ENCODE results near the gene BCAP31. TPM values are rescaled to one million over a fixed set of nuclear protein-coding genes. Genes with fewer than 3 reads are reported as not detected.
"Not testable (repeated sequence)": the region's sequence is repeated elsewhere in the genome, so short reads cannot be mapped to it uniquely, and the experiment has no call there.

Gene BCAP31
- total RNA-seq, 1 donor from 2014 or later, result 108 TPM

DNA sequence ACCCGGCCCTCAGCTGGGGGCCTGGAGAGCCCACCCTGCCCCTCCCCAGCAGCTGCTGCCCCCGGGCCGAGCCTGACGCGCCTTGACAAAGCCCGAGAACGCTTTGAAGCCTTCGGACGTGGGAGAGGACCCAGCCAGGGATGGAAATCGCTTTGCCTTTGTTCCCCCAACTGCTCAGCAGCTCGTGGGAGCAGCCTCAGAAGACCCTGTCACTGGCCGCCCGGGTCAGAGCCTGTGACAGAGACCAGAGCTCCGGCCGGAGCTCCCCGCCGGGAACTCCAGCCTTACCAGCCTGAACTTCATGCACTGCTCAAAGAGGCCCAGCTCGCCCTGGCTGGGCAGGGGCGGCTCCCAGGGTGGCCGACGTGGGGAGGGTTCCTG is 39.0 kb downstream of the BCAP31 start:
- DNase-seq (ENCODE audit: low spot score) (no peak), ATAC-seq (no peak)

DNA sequence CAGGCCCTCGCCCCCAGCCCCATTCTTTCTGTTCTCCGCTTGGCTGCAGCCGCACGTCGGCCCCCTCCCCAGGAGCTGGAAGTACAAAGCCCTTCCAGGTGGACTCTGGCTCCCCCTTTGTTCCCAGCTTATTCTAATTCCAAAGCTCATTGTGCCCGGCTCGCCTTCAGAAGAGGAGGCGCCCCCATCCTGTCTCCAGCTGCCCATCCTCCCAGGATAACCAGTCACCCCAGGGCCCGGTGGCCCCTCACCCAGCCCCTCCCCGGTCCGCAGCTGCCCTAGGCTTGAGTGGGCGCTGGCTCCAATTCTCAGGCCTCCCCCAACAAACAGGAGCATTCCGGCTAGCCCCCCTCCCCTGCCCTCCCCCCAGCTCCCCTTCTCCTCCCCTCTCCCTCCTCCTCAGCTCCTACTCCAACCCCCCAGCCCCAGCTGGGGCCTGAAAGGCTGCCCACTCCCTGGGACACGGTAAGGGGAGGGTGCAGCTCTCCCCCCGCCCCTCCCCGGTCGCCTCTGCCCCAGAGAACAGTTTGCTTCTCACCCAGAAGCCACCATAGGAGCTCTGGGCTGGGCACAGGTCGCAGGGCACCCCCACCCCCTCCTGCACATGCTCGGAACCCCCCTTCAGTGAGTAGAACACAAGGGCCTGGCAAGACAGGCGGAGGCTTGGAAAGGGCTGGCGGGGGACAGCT is 39.6 kb downstream of the BCAP31 start:
- DNase-seq (ENCODE audit: low spot score), result no peak
- no peak for ATAC-seq

DNA sequence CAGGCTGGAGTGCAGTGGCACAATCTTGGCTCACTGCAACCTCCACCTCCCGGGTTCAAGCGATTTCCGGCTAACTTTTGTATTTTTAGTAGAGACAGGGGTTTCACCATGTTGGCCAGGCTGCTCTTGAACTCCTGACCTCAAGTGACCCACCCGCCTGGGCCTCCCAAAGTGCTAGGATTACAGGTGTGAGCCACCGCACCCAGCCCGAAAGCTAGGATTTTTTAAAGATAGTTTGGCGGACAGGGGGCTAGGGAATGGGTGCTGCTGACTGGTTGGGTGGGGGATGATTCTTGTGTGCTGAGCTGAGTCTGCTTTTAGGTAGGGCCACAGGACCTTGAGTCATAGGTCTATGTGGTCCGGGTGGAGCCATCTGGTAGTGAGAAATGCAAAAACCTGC is 40.7 kb downstream of the BCAP31 start:
- not testable (repeated sequence) for DNase-seq (ENCODE audit: low spot score); ATAC-seq

DNA sequence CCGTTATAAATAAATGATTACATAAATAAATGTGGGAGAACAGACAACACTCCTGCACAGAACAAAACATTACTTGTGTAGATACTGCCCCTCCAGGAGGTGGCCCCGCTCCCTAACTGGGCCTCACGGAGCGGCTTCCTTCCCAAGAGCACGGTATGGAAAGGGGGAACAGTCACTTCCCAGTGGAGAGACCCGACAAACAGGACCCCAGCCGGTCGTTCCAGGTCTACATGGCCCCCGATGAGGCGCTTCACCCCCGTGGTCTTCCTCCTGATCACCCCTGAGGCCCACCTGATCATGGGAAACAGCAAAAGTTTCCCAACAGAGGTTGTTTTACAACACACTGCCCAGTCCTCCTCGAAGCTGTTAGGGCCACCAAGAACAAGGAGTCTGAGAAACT is 43.0 kb downstream of the BCAP31 start:
- DNase-seq (ENCODE audit: low spot score), result no peak

DNA sequence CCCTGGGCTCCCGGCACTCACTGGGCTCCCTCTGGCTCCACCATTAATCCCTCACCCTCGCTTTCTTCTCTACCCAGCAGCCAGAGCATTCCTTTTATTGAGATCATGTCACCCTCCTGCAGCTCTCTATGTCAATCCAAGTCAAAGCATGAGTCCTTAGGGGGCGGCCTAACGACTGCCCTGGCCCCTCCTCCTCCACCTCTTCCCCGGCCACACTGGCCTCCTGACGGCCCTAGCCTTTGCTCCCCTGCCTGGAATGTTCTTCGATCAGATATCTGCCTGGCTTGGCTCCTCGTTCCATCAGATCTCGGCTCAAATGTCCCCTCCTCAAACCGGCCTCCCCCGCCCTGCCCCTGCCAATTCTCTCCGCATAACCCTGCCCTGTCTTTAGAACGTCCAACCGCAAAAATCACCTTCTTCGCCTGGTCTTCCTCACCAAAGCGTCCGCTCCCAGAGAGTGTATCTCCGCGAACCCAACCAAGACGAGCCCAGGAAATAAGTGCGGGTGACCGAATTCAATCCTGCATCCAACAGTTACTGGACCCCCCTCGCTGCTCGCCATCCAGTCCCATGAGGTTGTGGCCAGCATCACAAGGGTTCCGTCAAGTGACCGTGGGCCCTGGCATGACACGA is 49.9 kb downstream of the BCAP31 start:
- DNase-seq (ENCODE audit: low spot score) (no peak), ATAC-seq (no peak)

More for the DNA sequence above, 43.0 kb downstream of the BCAP31 start:
- ATAC-seq, result no peak

DNA sequence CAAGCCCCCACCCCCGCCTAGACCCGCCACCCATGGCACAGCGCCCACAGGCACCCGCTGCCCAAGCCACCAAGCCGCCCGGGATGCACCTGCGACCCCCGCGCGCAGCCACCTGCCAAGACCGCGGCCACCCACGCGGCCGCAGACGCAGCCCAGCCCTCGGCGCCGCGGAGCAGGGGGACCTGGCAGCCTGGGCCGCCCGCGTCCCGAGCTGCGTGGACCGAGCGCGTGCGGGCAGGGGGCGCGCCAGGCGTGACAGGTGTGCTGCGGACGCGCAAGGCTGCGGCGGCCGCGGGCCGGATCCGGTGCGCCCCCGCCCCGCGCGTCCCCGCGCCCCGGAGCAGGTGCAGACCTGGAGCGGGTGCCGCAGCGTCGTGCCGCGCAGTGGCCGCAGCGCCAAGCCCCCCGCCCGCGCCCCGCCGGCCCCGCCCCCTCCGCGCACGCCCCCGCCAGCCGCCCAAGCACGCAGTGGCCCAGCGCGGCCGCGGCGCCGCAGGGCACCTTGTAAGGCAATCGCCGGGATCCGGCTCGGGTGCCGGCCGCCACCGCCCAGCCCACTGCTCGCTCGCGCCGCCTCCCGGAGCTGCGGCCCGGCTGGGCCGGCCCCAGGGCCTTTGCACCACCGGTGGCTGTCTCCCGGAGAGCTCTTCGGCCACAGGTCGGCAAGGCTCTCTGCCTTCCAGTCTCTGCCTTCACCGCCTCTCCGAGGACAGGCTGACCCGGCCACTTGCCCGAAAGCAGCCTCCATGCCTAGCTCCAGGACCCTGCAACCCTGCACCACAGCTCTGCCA is 50.6 kb downstream of the BCAP31 start, which contains the start of gene PNCK:
Gene PNCK, minus strand, starts transcription at position 386 of the 791 bp plus-strand sequence. CDS start 737 bp downstream, outside the sequence.
- ATAC-seq (no peak), DNase-seq (ENCODE audit: low spot score) (no peak)

DNA sequence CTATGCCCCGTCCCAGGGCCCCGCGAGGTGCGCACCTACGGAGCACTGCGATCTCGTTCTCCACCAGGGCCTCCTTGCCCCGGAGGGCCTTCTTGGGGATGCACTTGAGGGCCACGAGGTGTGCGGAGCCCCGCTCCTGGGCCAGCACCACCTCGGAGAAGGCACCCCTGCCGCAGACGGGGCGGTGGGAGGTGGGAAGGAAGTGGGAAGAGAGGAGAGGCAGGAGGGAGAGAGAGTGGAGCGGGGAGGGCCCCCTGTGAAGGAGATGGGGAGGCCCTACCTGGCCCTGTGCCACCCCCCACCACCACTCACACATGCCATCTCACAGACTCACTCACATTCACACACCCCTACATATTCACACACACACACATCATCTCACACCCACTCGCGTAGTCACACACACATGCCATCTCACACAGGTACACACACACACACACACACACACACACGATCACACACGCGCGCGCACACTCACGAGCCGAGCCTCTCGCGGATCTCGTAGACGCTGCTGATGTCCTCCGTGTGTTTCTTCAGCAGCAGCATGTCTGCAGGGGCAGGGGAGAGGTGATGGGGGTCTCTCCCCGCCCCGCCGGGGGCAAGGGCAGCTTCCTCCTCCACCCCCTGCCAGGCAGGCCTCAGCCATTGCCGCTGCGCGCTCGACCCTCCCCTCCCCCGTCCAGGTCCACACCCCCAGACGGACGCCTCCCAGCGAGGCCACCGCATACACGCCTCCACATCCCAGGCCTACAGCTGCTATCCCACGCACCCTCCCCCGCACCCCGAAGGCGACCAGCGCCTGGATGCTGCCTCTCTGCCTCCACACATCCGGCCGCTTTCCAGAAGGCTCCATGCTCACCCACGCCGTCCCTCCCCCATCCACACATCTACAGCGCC is 51.4 kb downstream of the BCAP31 start:
- DNase-seq (ENCODE audit: low spot score), result no peak
- ATAC-seq, result no peak

DNA sequence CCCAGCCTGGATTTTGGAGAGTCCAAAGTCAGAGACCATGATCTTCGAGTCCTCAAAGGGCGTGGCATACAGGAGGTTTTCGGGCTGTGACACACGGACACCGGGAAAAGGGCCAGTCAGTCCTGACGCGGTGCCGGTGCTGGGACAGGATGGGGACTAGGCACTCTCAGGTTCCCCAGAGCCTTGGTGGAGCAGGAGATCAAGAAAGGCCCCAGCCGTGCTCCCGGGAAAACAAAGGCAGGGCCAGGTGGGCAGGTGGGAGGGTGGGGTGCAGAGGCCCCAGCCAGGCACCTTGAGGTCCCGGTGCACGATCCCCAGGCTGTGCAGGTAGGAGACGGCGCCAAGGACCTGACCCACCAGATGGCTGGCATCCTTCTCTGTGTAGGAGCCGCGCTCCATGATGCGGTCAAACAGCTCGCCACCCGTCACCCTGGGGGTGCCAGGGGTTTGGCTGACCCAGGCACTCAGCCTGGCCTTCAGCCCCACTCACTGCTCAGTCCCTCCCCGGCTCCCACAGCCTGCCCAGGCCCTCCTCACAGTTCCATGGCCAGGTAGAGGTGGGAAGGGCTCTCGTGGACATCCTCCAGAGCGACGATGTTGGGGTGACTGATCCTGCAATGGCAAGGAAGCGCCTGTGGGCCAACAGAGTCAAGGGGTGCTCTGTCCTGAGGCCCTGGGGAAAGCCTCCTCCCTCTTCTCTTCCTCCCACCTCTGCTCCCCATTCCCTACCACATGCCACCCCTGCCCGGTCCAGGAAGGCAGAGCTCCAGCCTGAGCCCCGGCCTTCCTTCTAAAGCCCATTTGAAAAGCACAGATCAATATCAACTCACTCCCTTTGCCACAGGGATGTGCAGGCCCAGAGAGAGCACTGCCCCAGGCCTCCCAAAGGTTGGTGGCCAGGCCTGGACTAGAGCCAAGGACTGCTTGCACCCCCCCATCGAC is 52.3 kb downstream of the BCAP31 start:
- no peak for ATAC-seq
- DNase-seq (ENCODE audit: low spot score), result no peak

DNA sequence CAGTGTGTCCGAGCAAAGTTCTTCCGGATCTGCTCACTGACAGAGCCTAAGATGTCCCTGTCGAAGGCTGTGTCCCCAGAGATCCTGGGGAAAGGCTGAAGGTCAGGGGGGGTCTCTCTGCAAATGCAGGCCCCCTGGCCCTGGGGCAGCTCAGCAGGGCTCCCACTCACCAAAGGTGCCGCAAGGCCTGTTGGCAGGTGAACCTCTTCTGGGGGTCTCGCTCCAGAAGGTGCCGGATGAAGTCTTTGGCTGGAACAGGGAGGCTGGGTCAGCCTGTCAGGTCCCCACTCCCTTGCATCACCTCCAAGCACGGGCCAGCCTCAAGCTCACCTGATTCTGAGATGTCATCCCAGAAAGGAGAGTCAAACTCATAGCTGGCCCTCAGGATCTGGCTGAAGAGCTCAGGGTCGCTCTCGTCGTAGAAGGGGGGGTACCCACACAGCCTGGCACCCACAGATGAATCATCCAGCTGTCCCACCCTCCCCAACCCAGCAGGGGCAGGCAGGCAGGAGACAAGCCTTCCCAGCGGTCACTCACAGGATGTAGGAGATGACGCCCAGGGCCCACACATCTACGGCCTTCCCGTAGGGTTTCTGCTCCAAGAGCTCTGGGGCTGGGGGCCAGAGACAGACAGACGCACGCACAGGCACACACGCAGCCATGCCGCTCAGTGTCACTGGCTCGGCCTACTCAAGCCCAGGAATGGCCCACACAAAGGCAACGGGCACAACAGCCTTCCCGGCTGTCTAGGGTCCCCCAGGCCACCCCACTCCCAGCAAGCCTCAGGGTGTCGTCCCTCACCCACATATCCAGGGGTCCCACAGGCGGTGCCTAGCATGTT is 53.2 kb downstream of the BCAP31 start:
- no peak for ATAC-seq
- no peak for DNase-seq (ENCODE audit: low spot score)

DNA sequence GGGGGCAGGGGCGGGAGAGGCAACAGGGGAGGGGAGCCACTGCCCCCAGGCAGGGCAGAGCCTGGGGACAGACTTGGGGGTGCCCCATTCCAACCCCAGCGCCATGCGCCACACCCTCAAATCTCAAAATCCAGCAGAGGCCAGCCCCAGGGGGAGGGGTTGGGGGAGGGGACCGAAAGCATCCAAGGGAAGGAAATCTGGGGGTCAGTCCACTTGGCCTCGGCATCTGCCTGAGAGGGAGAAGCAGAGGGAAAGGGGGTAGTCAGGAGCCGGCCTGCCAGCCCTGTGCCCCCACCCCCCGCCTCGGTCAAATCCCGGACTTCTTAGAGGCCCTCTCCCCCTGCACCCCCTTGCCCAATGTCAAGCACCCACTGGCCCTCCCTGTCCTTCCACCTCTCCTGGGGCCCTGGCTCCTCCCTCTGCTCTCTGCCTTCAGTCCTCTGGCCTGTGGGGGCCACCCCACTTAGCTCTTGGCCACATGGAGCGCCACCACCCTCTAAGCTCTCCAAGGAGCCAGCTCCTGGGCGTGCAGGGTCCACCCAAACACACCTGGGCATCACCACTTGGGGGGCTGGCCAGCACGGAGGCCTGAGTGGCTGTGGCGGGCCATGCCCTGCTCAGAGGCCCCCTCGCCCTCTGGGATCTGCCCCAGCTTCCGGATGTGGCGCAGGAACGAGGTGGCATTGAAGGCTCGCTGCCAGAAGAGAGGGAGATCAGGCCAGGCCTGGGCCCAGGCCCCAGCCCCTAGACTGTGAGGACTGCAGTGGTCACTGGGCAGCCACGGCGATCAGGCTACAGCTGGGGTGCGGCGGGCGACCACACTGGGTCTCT is 54.1 kb downstream of the BCAP31 start:
- no peak for ATAC-seq
- no peak for DNase-seq (ENCODE audit: low spot score)

DNA sequence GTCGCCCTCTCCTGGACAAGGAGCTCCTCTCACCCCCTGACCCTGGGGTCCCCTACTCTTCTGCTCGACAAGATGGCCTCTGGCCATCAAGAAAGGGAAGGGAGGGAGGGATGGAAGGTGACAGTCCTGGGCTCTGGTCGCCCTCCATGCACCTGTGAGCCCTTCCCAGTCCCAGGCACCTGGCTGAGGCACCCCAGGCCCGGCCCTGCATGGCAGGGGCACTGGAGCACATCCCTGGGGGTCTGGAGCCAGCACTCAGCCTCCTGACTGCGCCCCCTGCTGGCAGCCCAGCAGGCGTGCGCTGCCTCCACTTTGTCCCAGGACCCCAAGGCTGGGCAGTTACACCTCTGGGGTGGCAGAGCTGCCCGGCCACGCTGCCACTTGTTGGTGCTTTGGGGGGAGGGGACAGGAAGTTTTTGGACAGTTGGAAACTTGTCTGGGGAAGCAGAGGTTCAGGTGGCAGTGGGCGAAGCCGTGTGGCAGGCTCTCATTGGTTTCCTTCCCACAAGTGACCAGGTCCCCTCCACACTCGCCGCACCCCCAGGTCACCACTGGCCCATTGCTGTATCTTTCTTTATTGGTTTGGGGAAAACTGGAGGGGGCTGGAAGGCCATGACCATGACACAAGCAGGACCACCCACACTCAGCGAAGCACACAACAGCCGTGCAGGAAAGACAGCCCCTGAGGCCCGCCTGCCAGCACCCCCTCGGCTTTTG is 54.9 kb downstream of the BCAP31 start:
- ATAC-seq (peak; percentile 29), DNase-seq (ENCODE audit: low spot score) (no peak)

DNA sequence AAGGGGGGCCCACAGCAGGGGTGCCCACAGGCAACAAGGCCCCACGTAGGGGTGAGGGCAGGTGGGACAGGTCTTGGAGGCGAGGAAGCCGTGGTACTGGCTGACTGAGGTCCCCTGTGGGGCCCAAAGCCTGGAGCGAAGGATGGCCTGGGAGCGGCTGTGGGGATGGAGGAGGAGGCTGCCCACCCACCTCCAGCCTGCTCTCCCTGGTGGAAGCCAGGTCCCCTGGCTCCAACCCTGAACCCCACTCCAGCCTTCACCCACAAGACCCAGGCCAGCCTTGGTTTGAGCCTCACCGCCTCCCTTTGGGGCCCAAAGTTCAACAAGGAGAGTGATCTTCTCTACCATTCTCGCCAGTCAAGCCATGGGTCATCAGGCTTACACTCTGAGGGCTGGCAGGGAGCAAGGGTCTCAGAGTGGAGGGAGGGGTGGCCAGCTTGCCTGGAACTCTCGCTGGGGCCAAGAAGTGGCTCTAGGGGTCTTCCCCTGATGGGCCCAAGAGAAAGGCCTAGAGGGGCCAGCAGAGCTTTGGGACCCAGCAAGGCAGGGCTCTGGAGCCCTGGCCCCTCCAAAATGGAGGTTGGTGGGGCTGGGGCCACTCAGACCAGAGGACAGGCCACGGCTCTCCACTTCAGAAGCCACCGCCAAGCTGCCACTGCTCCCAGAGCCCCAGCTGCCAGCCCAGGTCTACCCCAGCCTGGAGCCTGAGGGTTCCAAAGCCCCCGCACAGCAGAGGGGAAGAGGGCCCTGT is 55.6 kb downstream of the BCAP31 start:
- DNase-seq (ENCODE audit: low spot score), result no peak
- ATAC-seq, result no peak

DNA sequence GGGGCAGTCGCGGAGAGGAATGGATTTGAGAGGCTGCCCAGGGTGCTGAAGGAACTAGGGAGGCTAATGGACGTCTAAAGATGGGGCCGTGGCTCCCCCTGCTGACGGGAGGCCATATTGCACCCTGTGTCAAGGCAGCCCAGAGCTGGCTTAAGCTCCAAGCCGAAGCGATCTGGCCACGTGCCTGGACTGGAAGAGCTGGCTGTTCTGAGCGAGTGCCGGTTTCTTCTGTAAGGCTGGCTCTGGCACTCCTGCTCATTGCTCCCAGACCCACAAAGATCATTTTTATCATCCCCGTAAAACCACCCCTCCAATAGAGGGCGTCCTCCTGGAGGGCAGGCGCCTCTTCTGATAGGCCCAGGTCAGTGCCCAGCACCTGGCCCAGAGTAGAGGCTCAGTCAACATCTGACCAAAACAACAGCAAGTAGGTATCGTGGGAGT is 56.2 kb downstream of the BCAP31 start:
- peak; percentile 97 for ATAC-seq
- peak; percentile 78 for DNase-seq (ENCODE audit: low spot score)

DNA sequence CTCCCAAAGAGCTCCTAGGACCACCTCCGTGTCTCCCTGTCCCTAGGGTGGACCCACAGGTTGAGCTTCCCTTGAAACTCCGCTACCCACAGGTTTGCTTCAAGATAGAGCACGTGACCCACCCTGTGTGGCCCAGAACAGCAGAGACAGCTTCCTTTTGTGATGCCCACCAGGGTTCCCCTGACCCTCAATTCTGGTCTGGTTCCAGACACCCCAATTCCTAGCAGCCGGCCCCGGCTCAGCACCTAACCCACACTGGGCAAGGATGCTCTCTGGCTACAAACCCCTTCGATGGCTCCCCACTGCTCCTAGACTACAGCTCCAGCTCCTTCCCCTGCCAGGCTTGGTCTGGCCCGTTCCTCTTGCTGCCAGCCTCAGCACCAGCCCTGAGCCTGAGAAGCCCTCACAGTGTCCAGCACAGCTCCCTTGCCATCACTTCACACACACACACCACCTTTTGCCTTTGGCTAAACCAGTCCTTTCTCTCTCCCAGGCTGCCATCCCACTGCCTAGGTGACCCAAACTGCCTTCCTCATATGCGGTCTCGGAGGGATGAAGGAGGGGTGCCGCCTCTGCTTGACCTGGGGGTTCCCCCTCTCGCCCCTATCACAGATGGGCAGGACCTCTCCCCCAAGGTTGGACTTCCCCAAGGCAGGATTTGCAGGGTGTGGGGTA is 56.8 kb downstream of the BCAP31 start:
- DNase-seq (ENCODE audit: low spot score) (no peak), ATAC-seq (no peak)

DNA sequence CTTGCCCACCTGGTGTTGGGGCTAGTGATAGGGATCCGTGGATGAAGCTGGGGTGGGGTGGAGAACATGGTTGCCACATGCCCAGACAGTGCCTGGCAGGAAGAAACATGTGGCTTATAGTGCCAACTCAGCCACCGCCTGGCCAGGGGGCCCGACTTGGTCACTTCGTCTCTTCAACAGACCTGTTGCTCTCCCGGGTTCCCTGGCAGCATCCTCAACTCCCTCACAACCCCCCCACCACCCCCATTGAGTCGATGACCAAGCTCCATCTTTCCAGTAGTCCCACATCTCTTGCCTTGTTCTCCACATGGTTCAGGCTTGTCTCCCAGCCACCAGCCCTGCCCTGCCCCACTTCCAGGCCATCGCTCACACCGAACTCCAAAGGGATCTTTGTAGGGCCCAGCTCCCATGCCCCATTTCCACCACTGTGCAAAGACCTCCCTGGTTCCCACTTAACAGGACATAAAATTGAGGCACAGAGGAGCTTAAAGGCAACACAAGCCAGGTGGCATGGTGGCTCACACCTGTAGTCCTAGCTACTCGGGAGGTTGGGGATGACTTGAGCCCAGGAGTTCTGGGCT is 58.4 kb downstream of the BCAP31 start:
- DNase-seq (ENCODE audit: low spot score), result no peak
- ATAC-seq, result no peak

DNA sequence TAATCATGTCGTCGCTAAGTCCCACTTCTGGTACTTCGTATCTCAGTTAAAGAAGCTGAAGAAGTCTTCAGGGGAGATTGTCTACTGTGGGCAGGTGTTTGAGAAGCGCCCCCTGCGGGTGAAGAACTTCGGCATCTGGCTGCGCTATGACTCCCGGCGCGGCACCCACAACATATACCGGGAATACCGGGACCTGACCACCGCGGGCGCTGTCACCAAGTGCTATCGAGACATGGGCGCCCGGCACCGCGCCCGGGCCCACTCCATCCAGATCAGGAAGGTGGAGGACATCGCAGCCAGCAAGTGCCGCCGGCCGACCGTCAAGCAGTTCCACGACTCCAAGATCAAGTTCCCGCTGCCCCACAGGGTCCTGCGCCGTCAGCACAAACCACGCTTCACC is 61.9 kb downstream of the BCAP31 start:
- ATAC-seq, result no peak

More for the DNA sequence above, 61.9 kb downstream of the BCAP31 start:
- DNase-seq (ENCODE audit: low spot score), result no peak
